Thyroid gland (tissue), 4 donors: ENCODE data around the gene REG3G. TPM values are rescaled to one million over a fixed set of nuclear protein-coding genes. Genes with fewer than 3 reads are reported as not detected.

Experiments
- DNase-seq, 2 donors: peaks; one replicate each; pipeline ENCODE4 v3.0.0-alpha.2; 2019
- H3K27ac ChIP-seq, 3 donors: fragments of 200-600 bp; sonication (generic); 1 replicate in 2 of 3; 2 replicates in 1 of 3; pipeline ENCODE4 v1.5.1; 2016 to 2019; ENCODE audit warnings: mild to moderate bottlenecking in 1 of 3, moderate library complexity in 1 of 3
- H3K27me3 ChIP-seq: fragments of 200-600 bp; sonication (generic); one replicate; pipeline ENCODE4 v1.5.1; 2019
- H3K36me3 ChIP-seq, 2 donors: fragments of 200-600 bp; sonication (generic); one replicate each; pipeline ENCODE4 v1.5.1; 2016 to 2019
- H3K4me1 ChIP-seq, 2 donors: fragments of 200-600 bp; sonication (generic); one replicate each; pipeline ENCODE4 v1.5.1; 2017 to 2019
- H3K4me3 ChIP-seq, 3 donors: fragments of 200-600 bp; sonication (generic); replicated peaks in 1 of 3; 1 replicate in 2 of 3; 2 replicates in 1 of 3; pipeline ENCODE4 v1.5.1; 2016; ENCODE audit warnings: mild to moderate bottlenecking in 1 of 3
- H3K9me3 ChIP-seq: fragments of 200-600 bp; sonication (generic); one replicate; pipeline ENCODE4 v1.5.1; 2017
- POLR2A ChIP-seq, 2 donors: fragments of 450-650 bp; IDR thresholded peaks; one replicate each; pipeline ENCODE4 v1.6.1; 2017; ENCODE audit warnings: antibody characterized with exemption in 2 of 2, mild to moderate bottlenecking in 2 of 2, moderate library complexity in 1 of 2
- WGBS, 2 donors: methylation state at CpG; one replicate each; pipeline ENCODE4 v1.1.5; 2017; 5-methylcytosine and 5-hydroxymethylcytosine counted together
- intact Hi-C: fragments of 100-400 bp; cut with DNase I; formaldehyde crosslinking; loops from one replicate; pipeline ENCODE4 v1.15.1; 2023
- total RNA-seq, 4 donors: library from RNA; depleted of rRNA; stranded (reverse); fragments of >200 nt; gene quantifications; one replicate each; pipeline ENCODE4 v1.2.3, GENCODE V29; 2016
- TF ChIP-seq, protein P1 (sequence below), 6 experiments: fragments of 200-600 bp in 3 of 6; fragments of 450-650 bp in 3 of 6; sonication (generic) in 3 of 6; IDR thresholded peaks; one replicate each; pipeline ENCODE4 v1.5.1; 2016 to 2019; ENCODE audit warnings: antibody characterized with exemption in 6 of 6, mild to moderate bottlenecking in 2 of 6, inconsistent platforms in 1 of 6, moderate library complexity in 1 of 6

Gene REG3G
- total RNA-seq, 4 donors from 2014 or later = not detected

DNA sequence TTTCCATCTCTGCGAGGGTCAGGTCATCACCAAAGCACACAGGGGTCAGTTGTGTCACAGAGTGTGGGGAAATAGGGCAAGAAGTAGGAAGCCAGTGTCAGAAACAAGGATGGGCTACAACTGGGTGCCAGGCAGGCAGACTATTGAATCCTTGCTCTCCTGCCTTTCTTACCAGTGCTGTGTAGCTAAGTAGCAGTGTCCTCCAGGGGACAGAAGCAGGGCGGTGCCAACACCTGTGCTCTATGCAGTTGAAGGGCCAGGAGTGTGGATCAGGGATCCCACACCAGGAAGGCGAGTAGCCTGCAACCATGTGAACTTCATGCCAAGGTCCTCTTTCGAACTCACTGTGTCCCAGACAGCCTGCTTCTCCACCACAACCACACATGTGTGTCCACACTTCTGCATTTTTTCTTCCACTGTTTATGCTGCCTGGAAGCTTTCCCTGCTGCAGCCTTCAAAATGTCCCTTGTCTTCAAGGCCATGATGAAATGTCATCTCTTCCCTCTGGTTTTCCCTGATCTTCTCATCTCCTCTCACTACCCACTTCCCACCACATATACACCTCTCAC, 25.4 kb upstream of the REG3G start:
- Histone ChIP-seq H3K27ac (no peak overlapping the region), H3K27me3 (no peaks in the 10 kb centered on the region), H3K9me3 (no peaks in the 10 kb centered on the region), H3K4me1 (no peaks in the 10 kb centered on the region), H3K36me3 (no peaks in the 10 kb centered on the region), H3K4me3 (no peak overlapping the region)
- WGBS, 2 donors = 53 to 61% methylated on average over 4 of the region's 4 CpGs
- TF ChIP-seq, protein P1, sequence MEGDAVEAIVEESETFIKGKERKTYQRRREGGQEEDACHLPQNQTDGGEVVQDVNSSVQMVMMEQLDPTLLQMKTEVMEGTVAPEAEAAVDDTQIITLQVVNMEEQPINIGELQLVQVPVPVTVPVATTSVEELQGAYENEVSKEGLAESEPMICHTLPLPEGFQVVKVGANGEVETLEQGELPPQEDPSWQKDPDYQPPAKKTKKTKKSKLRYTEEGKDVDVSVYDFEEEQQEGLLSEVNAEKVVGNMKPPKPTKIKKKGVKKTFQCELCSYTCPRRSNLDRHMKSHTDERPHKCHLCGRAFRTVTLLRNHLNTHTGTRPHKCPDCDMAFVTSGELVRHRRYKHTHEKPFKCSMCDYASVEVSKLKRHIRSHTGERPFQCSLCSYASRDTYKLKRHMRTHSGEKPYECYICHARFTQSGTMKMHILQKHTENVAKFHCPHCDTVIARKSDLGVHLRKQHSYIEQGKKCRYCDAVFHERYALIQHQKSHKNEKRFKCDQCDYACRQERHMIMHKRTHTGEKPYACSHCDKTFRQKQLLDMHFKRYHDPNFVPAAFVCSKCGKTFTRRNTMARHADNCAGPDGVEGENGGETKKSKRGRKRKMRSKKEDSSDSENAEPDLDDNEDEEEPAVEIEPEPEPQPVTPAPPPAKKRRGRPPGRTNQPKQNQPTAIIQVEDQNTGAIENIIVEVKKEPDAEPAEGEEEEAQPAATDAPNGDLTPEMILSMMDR (IDR thresholded peaks at IDR 0.05) = no peak
- no peak for TF ChIP-seq POLR2A (IDR thresholded peaks at IDR 0.05)
- intact Hi-C loops = no loop called here
- DNase-seq = no peak

DNA sequence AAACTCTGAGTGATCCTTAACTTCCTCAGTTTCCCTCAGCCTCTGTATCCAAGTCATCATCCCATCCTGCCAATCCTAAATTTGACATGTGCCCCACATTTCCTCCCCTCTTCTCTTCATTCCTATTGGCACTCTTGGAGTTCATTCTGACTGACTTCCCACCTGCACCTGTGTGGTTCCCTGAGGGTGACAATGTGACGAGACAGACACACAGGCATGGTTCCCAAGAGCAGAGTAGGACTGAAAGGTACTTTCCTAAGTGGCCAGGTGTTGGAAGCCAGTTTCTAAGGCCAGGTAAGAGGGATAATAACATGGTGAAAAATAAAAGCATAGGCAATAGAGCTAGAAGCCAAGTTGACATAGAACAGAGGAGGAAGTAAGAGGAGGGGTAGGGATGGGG, 24.2 kb upstream of the REG3G start:
- Histone ChIP-seq H3K36me3 (no peaks in the 10 kb centered on the region), H3K27me3 (no peaks in the 10 kb centered on the region), H3K4me1 (no peaks in the 10 kb centered on the region), H3K4me3 (no peak overlapping the region), H3K27ac (no peak overlapping the region), H3K9me3 (no peaks in the 10 kb centered on the region)
- 92% methylated on average over 1 of the region's 1 CpG for WGBS, 2 donors
- intact Hi-C loops = no loop called here
- DNase-seq = no peak
- TF ChIP-seq, protein P1 (IDR thresholded peaks at IDR 0.05) = no peak
- no peak for TF ChIP-seq POLR2A (IDR thresholded peaks at IDR 0.05)

DNA sequence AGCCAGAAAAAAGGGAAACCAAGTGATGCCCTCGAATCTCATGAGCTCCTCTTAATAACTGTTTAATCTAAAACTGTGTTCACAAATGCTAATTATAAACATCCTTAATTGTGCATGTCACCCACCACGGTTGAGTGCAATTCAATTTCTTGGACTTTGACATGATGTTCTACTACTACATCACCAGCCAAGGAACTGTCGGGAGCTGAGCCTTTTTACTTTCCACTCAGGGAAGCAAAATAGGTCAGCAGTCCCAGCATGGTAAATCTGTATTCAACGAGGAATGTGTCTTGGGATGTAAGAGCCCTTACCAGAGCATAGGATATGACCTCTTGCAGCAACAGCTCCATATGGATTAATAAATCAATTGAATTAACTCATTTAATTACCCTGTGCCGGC, 20.8 kb upstream of the REG3G start:
- 54 to 63% methylated on average over 5 of the region's 5 CpGs for WGBS, 2 donors
- no peak overlapping the region for H3K27ac ChIP-seq
- intact Hi-C loops = no loop called here
- no peaks in the 10 kb centered on the region for H3K9me3 ChIP-seq
- no peak for DNase-seq
- no peaks in the 10 kb centered on the region for H3K36me3 ChIP-seq
- H3K27me3 ChIP-seq = no peaks in the 10 kb centered on the region
- TF ChIP-seq, protein P1 (IDR thresholded peaks at IDR 0.05) = no peak
- no peak for TF ChIP-seq POLR2A (IDR thresholded peaks at IDR 0.05)
- no peak overlapping the region for H3K4me3 ChIP-seq
- H3K4me1 ChIP-seq = no peaks in the 10 kb centered on the region

DNA sequence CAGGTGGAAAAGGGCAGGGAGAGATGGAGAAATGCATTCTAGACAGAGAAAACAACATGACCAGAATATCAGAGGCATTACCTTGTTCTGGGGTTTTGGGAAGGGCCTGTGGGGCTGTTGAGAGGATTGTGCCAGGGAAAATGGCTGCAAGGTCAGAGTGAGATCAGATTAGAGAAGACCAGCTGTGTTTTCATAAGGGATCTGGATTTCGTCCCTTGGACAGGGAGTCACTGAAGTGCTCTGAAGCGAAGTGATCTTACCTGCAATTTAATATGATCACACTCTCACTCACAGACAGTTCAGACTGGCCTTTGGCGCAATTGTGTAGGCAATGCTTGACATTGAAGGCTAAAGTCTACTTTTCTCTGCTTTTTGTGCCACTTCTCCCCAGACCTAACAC, 20.3 kb upstream of the REG3G start:
- no peaks in the 10 kb centered on the region for H3K4me1 ChIP-seq
- intact Hi-C loops = no loop called here
- no peak overlapping the region for H3K27ac ChIP-seq
- no peak for DNase-seq
- H3K9me3 ChIP-seq = no peaks in the 10 kb centered on the region
- H3K4me3 ChIP-seq = no peak overlapping the region
- 50 to 60% methylated on average over 3 of the region's 3 CpGs for WGBS, 2 donors
- H3K27me3 ChIP-seq = no peaks in the 10 kb centered on the region
- H3K36me3 ChIP-seq = no peaks in the 10 kb centered on the region
- TF ChIP-seq, protein P1 (IDR thresholded peaks at IDR 0.05) = no peak
- TF ChIP-seq POLR2A (IDR thresholded peaks at IDR 0.05) = no peak

DNA sequence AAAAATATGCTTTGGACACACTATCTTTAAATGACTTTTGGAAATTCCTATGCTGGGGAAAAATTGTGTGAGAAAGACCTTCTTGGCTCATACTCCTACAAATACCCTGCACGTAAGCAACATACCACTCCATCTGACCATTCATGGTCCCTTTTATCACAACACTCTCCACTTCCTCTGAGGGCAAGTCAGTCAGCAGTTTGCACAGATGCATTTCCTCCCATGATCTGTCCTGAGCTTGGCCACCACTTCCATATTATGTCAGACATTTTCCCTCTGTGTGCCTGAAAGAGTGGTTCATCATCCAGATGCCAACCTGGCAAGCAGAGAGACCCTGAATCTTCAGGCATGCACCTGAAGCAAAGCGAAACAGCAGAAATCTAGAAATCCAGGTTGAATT, 16.1 kb upstream of the REG3G start:
- no peaks in the 10 kb centered on the region for H3K27me3 ChIP-seq
- H3K9me3 ChIP-seq = no peaks in the 10 kb centered on the region
- no peak overlapping the region for H3K4me3 ChIP-seq
- 71 to 75% methylated on average over 2 of the region's 2 CpGs for WGBS, 2 donors
- DNase-seq = no peak
- no peak overlapping the region for H3K27ac ChIP-seq
- no peaks in the 10 kb centered on the region for H3K4me1 ChIP-seq
- intact Hi-C loops = no loop called here
- TF ChIP-seq, protein P1 (IDR thresholded peaks at IDR 0.05) = no peak
- TF ChIP-seq POLR2A (IDR thresholded peaks at IDR 0.05) = no peak
- no peaks in the 10 kb centered on the region for H3K36me3 ChIP-seq
